K562 (cell line): Measurements from ENCODE around the gene ROR2. TPM values are rescaled to one million over a fixed set of nuclear protein-coding genes. Genes with fewer than 3 reads are reported as not detected.

Experiments
- BHLHE40 ChIP-seq: IDR thresholded peaks from 2 replicates; pipeline ENCODE4 v1.6.1; 2011; ENCODE audit warnings: low read length, improper control_type of control experiment
- DIDO1 ChIP-seq: fragments of 450-650 bp; IDR thresholded peaks from 2 replicates; pipeline ENCODE4 v1.6.1; 2016; ENCODE audit warnings: low read depth, missing biosample characterization, missing genetic modification characterization
- GTF2A2 ChIP-seq: IDR thresholded peaks from 2 replicates; pipeline ENCODE4 v1.6.1; 2016; ENCODE audit warnings: mild to moderate bottlenecking, missing genetic modification characterization, missing compliant biosample characterization
- HEY1 ChIP-seq: fragments of 250-450 bp; sonication (Bioruptor Pico); IDR thresholded peaks from 2 replicates; pipeline ENCODE4 v1.5.0; 2020; ENCODE audit warnings: mild to moderate bottlenecking, moderate library complexity, borderline replicate concordance
- MAZ ChIP-seq, 2 experiments: fragments of 450-650 bp in 1 of 2; sonication (generic) in 1 of 2; formaldehyde crosslinking; IDR thresholded peaks in 1 of 2; conservative IDR thresholded peaks in 1 of 2; 2 replicates each; pipeline versions ENCODE4 v1.4.0 to v1.5.0; 2020; ENCODE audit warnings: mild to moderate bottlenecking in 1 of 2, missing genetic modification reagents in 1 of 2
- MECOM ChIP-seq: fragments of 250-450 bp; sonication (Bioruptor Pico); IDR thresholded peaks from 2 replicates; pipeline ENCODE4 v1.8.0; 2022; ENCODE audit warnings: inconsistent platforms
- MEF2D ChIP-seq: conservative IDR thresholded peaks from 2 replicates; pipeline ENCODE4 v1.6.1; 2016; ENCODE audit warnings: low read depth, missing genetic modification characterization, missing compliant biosample characterization
- MIER1 ChIP-seq: fragments of 450-650 bp; IDR thresholded peaks from 2 replicates; pipeline ENCODE4 v1.6.1; 2016; ENCODE audit warnings: antibody characterized with exemption, mild to moderate bottlenecking, low read depth
- MYNN ChIP-seq, 2 experiments: sonication (generic); formaldehyde crosslinking in 1 of 2; IDR thresholded peaks; 2 replicates each; pipeline versions ENCODE4 v1.5.0 to v1.6.1; 2016 to 2020; ENCODE audit warnings: antibody characterized with exemption in 1 of 2, missing genetic modification reagents in 1 of 2
- NRF1 ChIP-seq, 2 experiments: fragments of 450-650 bp; IDR thresholded peaks in 1 of 2; conservative IDR thresholded peaks in 1 of 2; 2 replicates each; pipeline ENCODE4 v1.6.1; 2014; ENCODE audit warnings: mild to moderate bottlenecking in 2 of 2
- PHF21A ChIP-seq: fragments of 450-650 bp; IDR thresholded peaks from 2 replicates; pipeline ENCODE4 v1.6.1; 2017; ENCODE audit warnings: low read depth, borderline replicate concordance
- POLR2G ChIP-seq: fragments of 200-400 bp; formaldehyde crosslinking; IDR thresholded peaks from 2 replicates; pipeline ENCODE4 v1.6.1; 2017; ENCODE audit warnings: low read depth, mild to moderate bottlenecking, antibody characterized with exemption, low read length, moderate library complexity
- PURB ChIP-seq: sonication (generic); formaldehyde crosslinking; IDR thresholded peaks from 2 replicates; pipeline ENCODE4 v1.9.0; 2021; ENCODE audit warnings: low read depth, mild to moderate bottlenecking, missing genetic modification reagents
- RBFOX2 ChIP-seq: fragments of 200-400 bp; formaldehyde crosslinking; IDR thresholded peaks from 2 replicates; pipeline ENCODE4 v1.6.1; 2017; ENCODE audit warnings: low read depth, mild to moderate bottlenecking, low read length, moderate library complexity
- RFX5 ChIP-seq: IDR thresholded peaks from 2 replicates; pipeline ENCODE4 v1.6.1; 2011; ENCODE audit warnings: low read depth, mild to moderate bottlenecking, improper control_type of control experiment, low read length
- SLC30A9 ChIP-seq: fragments of 250-450 bp; sonication (Bioruptor Pico); IDR thresholded peaks from 2 replicates; pipeline ENCODE4 v1.8.0; 2022; ENCODE audit warnings: mild to moderate bottlenecking, moderate library complexity
- TAF1 ChIP-seq: IDR thresholded peaks from 2 replicates; pipeline ENCODE4 v1.6.1; 2011; ENCODE audit warnings: mild to moderate bottlenecking, low read length, moderate library complexity; ENCODE audit not compliant: insufficient read depth, control insufficient read depth, severe bottlenecking; ENCODE audit errors: extremely low read depth
- TARDBP ChIP-seq: fragments of 450-650 bp; IDR thresholded peaks from 2 replicates; pipeline ENCODE4 v1.6.1; 2016
- TBP ChIP-seq: optimal IDR thresholded peaks from 2 replicates; pipeline ENCODE3; 2011; ENCODE audit warnings: low read depth, low read length, improper control_type of control experiment
- ZC3H8 ChIP-seq: fragments of 450-650 bp; IDR thresholded peaks from 2 replicates; pipeline ENCODE4 v1.6.1; 2017
- ZEB2 ChIP-seq: fragments of 450-650 bp; IDR thresholded peaks from 2 replicates; pipeline ENCODE4 v1.6.1; 2016
- ZFP36 ChIP-seq: fragments of 150-350 bp; IDR thresholded peaks from 2 replicates; pipeline ENCODE4 v1.6.1; 2018; ENCODE audit warnings: low read length, low read depth; ENCODE audit not compliant: partially characterized antibody
- ZNF212 ChIP-seq: fragments of 450-650 bp; formaldehyde crosslinking; IDR thresholded peaks from 2 replicates; pipeline ENCODE4 v1.4.0; 2020; ENCODE audit warnings: mild to moderate bottlenecking
- polyA plus RNA-seq, 8 experiments: library from polyadenylated mRNA; depleted of rRNA in 4 of 8; stranded (reverse) in 5 of 8; unstranded in 3 of 8; fragments of >200 nt; fragmentation: Nextera tagmentation in 2 of 8; fragmentation: Illumina TruSeq in 1 of 8; extraction: Ambion mirVana in 2 of 8; extraction: Trizol in 1 of 8; gene quantifications; 2 replicates each; pipeline versions ENCODE4 v1.2.1 to v1.2.3, GENCODE V29; 2011 to 2014; ENCODE audit warnings: inconsistent platforms in 1 of 8, missing spikeins in 1 of 8
- total RNA-seq, 7 experiments: library from RNA; depleted of rRNA in 6 of 7; stranded (reverse); fragments of >200 nt in 6 of 7; fragmentation: Illumina TruSeq in 2 of 7; extraction: Trizol in 2 of 7; gene quantifications; 2 replicates each; pipeline versions ENCODE4 v1.2.1 to v1.2.3, GENCODE V29; 2011 to 2021; ENCODE audit warnings: low replicate concordance in 1 of 7
- TF ChIP-seq, protein P1 (sequence below): sonication (generic); formaldehyde crosslinking; IDR thresholded peaks from 2 replicates; pipeline ENCODE4 v1.8.0; 2022; ENCODE audit warnings: mild to moderate bottlenecking, missing genetic modification reagents
- TF ChIP-seq, protein P2 (sequence below): sonication (generic); formaldehyde crosslinking; IDR thresholded peaks from 2 replicates; pipeline ENCODE4 v1.8.0; 2022; ENCODE audit warnings: mild to moderate bottlenecking, missing genetic modification reagents

Gene ROR2
- total and polyA plus RNA-seq, 9 of the 15 experiments (the other 6 are each of a cell fraction or from before 2014, with no cell fraction given), result 5.6 to 33.8 (median 15.3) TPM

DNA sequence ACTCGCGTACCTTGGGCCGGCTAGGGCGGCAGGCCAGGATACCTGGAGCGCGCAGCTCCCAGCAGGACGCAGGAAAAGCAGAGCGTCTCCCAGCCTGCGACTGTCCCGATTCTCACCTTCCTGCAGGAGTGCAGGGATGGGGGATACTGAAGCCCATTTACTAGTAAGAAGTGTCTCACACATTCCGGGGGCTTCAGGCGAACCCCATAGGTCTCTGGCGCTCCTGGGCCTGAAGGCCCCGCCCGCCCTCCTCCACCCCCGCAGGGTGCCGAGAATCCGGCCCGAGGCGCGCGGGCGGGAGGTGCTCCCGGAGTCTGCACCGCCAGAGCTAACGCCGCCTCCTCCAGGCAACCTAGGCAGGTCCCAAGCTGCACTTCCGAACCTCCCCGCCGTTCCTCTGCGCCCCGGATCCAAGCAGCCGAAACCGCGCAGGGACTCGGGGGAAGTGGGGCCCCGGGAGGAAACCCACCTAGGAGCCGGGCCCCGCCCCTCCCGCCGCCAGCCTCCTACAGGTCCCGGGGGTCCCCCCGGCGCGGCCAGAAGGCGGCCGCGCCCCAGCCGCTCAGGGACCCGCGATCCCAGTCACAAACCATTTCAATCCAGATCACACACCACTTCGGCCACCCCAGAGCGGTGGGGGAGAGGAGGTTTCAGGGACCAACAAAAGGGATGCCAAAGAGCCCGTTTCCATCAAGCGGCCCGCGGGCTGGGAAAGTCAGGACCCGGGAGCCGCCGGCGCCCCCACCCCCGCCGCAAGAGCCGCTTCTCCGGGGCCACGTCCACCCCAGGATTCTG is 1.2 kb downstream of the ROR2 start (continued):
- TF ChIP-seq POLR2G (peak; percentile 77), DIDO1 (tag) (no peak), TAF1 (peak; percentile 61), MIER1 (no peak), PHF21A (peak; percentile 87; the same call in 1 of the 2 replicates), SLC30A9 (no peak), MECOM (CRISPR knock-in tag) (0 out of 2 replicates have a peak, but pooled peaks have one; percentile 4), NRF1 (conservative IDR thresholded peaks at IDR 0.05 in 1 of 2, IDR thresholded peaks at IDR 0.05 in 1 of 2) (peak; percentile 70 to 72), MAZ (CRISPR knock-in tag; conservative IDR thresholded peaks at IDR 0.05 in 1 of 2, IDR thresholded peaks at IDR 0.05 in 1 of 2) (peak; percentile 89 to 91), ZNF212 (CRISPR knock-in tag) (no peak), ZEB2 (peak; percentile 79; the same call in 1 of the 2 replicates), GTF2A2 (no peak), ZC3H8 (no peak), RFX5 (no peak), TARDBP (peak; percentile 55; the same call in 1 of the 2 replicates), TBP (peak; percentile 24), HEY1 (CRISPR knock-in tag) (no peak), BHLHE40 (no peak), RBFOX2 (peak; percentile 73), MYNN (IDR thresholded peaks at IDR 0.05) (no peak), MYNN (CRISPR knock-in tag; IDR thresholded peaks at IDR 0.05) (no peak), PURB (CRISPR knock-in tag) (no peak), MEF2D (no peak), ZFP36 (peak; percentile 77)
- TF ChIP-seq, protein P1, sequence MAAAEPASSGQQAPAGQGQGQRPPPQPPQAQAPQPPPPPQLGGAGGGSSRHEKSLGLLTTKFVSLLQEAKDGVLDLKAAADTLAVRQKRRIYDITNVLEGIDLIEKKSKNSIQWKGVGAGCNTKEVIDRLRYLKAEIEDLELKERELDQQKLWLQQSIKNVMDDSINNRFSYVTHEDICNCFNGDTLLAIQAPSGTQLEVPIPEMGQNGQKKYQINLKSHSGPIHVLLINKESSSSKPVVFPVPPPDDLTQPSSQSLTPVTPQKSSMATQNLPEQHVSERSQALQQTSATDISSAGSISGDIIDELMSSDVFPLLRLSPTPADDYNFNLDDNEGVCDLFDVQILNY (CRISPR knock-in tag), result no peak
- TF ChIP-seq, protein P2, sequence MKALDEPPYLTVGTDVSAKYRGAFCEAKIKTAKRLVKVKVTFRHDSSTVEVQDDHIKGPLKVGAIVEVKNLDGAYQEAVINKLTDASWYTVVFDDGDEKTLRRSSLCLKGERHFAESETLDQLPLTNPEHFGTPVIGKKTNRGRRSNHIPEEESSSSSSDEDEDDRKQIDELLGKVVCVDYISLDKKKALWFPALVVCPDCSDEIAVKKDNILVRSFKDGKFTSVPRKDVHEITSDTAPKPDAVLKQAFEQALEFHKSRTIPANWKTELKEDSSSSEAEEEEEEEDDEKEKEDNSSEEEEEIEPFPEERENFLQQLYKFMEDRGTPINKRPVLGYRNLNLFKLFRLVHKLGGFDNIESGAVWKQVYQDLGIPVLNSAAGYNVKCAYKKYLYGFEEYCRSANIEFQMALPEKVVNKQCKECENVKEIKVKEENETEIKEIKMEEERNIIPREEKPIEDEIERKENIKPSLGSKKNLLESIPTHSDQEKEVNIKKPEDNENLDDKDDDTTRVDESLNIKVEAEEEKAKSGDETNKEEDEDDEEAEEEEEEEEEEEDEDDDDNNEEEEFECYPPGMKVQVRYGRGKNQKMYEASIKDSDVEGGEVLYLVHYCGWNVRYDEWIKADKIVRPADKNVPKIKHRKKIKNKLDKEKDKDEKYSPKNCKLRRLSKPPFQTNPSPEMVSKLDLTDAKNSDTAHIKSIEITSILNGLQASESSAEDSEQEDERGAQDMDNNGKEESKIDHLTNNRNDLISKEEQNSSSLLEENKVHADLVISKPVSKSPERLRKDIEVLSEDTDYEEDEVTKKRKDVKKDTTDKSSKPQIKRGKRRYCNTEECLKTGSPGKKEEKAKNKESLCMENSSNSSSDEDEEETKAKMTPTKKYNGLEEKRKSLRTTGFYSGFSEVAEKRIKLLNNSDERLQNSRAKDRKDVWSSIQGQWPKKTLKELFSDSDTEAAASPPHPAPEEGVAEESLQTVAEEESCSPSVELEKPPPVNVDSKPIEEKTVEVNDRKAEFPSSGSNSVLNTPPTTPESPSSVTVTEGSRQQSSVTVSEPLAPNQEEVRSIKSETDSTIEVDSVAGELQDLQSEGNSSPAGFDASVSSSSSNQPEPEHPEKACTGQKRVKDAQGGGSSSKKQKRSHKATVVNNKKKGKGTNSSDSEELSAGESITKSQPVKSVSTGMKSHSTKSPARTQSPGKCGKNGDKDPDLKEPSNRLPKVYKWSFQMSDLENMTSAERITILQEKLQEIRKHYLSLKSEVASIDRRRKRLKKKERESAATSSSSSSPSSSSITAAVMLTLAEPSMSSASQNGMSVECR (CRISPR knock-in tag), result 0 out of 2 replicates have a peak, but pooled peaks have one; percentile 7
